GM19467 (cell line): Measurements from ENCODE around the gene ODAD4.
"Not testable (repeated sequence)": the region's sequence is repeated elsewhere in the genome, so short reads cannot be mapped to it uniquely, and the experiment has no call there.

ENCODE experiments used
- ATAC-seq: cut with Tn5 transposase; IDR thresholded peaks from one replicate; pipeline ENCODE4 v1.9.1; 2021; ENCODE audit warnings: mild to moderate bottlenecking, moderate library complexity; ENCODE audit not compliant: unreplicated experiment

Gene ODAD4

GRCh38 chr17:41910701-41911391, 19.6 kb upstream of the ODAD4 start:
- ATAC-seq: no peak

GRCh38 chr17:41912925-41913324, 17.5 kb upstream of the ODAD4 start:
- ATAC-seq: no peak

- no peak for ATAC-seq
These were observed 16.6 kb upstream of the ODAD4 start for GRCh38 chr17:41913798-41914197.

- no peak for ATAC-seq
These were observed 16.1 kb upstream of the ODAD4 start for GRCh38 chr17:41914358-41914766.

- no peak for ATAC-seq
These were observed 15.4 kb upstream of the ODAD4 start for GRCh38 chr17:41915020-41915419.

GRCh38 chr17:41915566-41915965, 14.9 kb upstream of the ODAD4 start:
- no peak for ATAC-seq

GRCh38 chr17:41917192-41917591, 13.2 kb upstream of the ODAD4 start:
- ATAC-seq: no peak

GRCh38 chr17:41917679-41918313, 12.6 kb upstream of the ODAD4 start:
- no peak for ATAC-seq

- ATAC-seq: peak; percentile 86
These were observed 11.9 kb upstream of the ODAD4 start, which contains the start of gene ACLY for GRCh38 chr17:41918314-41919164. Gene ACLY, minus strand, starts transcription at chr17:41918951. Its CDS starts 5,078 bp downstream, at chr17:41913873.

GRCh38 chr17:41919165-41919817, 11.1 kb upstream of the ODAD4 start:
- no peak for ATAC-seq

GRCh38 chr17:41919840-41920579, 10.4 kb upstream of the ODAD4 start:
- ATAC-seq: no peak

- ATAC-seq: no peak
These were observed 9.8 kb upstream of the ODAD4 start for GRCh38 chr17:41920580-41920955.

GRCh38 chr17:41925991-41926590, 4.3 kb upstream of the ODAD4 start:
- ATAC-seq: no peak

- no peak for ATAC-seq
These were observed 1.6 kb upstream of the ODAD4 start for GRCh38 chr17:41928693-41929251.

- not testable (repeated sequence) for ATAC-seq
These were observed 378 bp downstream of the ODAD4 start for GRCh38 chr17:41930833-41931156.

GRCh38 chr17:41931715-41932114, 1.3 kb downstream of the ODAD4 start:
- not testable (repeated sequence) for ATAC-seq

- ATAC-seq: no peak
These were observed 2.5 kb downstream of the ODAD4 start for GRCh38 chr17:41932816-41933389.

- no peak for ATAC-seq
These were observed 5.2 kb downstream of the ODAD4 start for GRCh38 chr17:41935641-41936040.
